ENCODE data around the gene HAP1.

DNA sequence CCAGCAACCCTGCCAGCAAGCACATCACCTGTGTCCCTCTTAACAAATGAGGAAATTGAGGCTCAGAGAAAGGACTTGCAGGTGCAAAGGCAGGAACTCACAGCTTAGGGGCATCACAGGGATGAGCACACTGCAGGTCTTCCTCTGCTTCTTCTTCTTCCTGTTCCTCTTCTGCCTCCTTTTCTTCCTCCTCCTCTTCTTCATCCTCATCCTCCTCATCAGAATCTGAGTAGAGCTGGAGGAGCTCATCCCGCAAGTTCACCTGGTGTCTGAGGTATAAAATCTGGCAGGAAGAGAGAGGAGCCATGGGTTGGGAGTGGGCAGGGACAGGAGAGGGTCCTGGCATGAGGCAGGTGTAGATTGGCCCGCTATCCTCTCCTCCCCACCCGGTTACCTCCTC is 2.6 kb downstream of the HAP1 start:
- TF ChIP-seq EZH2 (IDR thresholded peaks at IDR 0.05; ENCODE audit: low read length, missing control alignments) (peak; percentile 5), CTCF (conservative IDR thresholded peaks at IDR 0.05 in 1 of 2, IDR thresholded peaks at IDR 0.05 in 1 of 2; ENCODE audit: low read depth in 1 of 2, low read length in 2 of 2) (no peak)

All from fibroblast of lung (primary cell).